ENCODE results near the gene TENM3. TPM values are rescaled to one million over a fixed set of nuclear protein-coding genes. Genes with fewer than 3 reads are reported as not detected.

Gene TENM3
- total RNA-seq, 2 experiments from 2014 or later, result not detected

GRCh38 chr4:182280436-182281111 is 37.4 kb downstream of the TENM3 start:
- TF ChIP-seq EZH2phosphoT487 (IDR thresholded peaks at IDR 0.05; ENCODE audit: borderline replicate concordance, low read depth, low read length), result no peak
- no peak for TF ChIP-seq CTCF (conservative IDR thresholded peaks at IDR 0.05; ENCODE audit: low read length)
- Histone ChIP-seq H3K4me2 (ENCODE audit: low read length) (no peak overlapping the region), H3K4me1 (ENCODE audit: insufficient read depth, low read length, poor library complexity, severe bottlenecking) (no peaks in the 10 kb centered on the region), H3K27ac (ENCODE audit: low read depth, low read length, poor library complexity, severe bottlenecking) (no peak overlapping the region), H3K9me3 (ENCODE audit: low read length) (no peaks in the 10 kb centered on the region), H3K79me2 (ENCODE audit: insufficient read depth, low read depth, low read length) (no peaks in the 10 kb centered on the region), H3K9me2 (ENCODE audit: insufficient read depth, low read length) (no peaks in the 10 kb centered on the region), H3K36me3 (ENCODE audit: insufficient read depth, low read length) (no peaks in the 10 kb centered on the region), H2AFZ (ENCODE audit: low read length) (no peak overlapping the region), H3K4me3 (ENCODE audit: low read depth, low read length, poor library complexity, severe bottlenecking) (no peak overlapping the region), H4K20me1 (ENCODE audit: insufficient read depth, low read length) (no peaks in the 10 kb centered on the region)
- intact Hi-C loops (cut with micrococcal nuclease; ENCODE audit: unreplicated experiment), result no loop called here
- BruUV-seq (replicated peaks), result no TSS peak
- ChIA-PET POLR2A (no interaction called here), CTCF (ENCODE audit: unreplicated experiment) (no interaction called here)
- DNase-seq (ENCODE audit: low spot score), result no peak

GRCh38 chr4:182286035-182286434 is 42.8 kb downstream of the TENM3 start:
- Histone ChIP-seq H3K4me3 (ENCODE audit: low read depth, low read length, poor library complexity, severe bottlenecking) (no peak overlapping the region), H3K9me2 (ENCODE audit: insufficient read depth, low read length) (no peaks in the 10 kb centered on the region), H3K4me2 (ENCODE audit: low read length) (no peak overlapping the region), H2AFZ (ENCODE audit: low read length) (no peak overlapping the region), H3K36me3 (ENCODE audit: insufficient read depth, low read length) (no peaks in the 10 kb centered on the region), H3K79me2 (ENCODE audit: insufficient read depth, low read depth, low read length) (no peaks in the 10 kb centered on the region), H3K27ac (ENCODE audit: low read depth, low read length, poor library complexity, severe bottlenecking) (no peak overlapping the region), H3K9me3 (ENCODE audit: low read length) (no peaks in the 10 kb centered on the region), H4K20me1 (ENCODE audit: insufficient read depth, low read length) (no peaks in the 10 kb centered on the region), H3K4me1 (ENCODE audit: insufficient read depth, low read length, poor library complexity, severe bottlenecking) (no peaks in the 10 kb centered on the region)
- DNase-seq (ENCODE audit: low spot score), result no peak
- intact Hi-C loops (cut with micrococcal nuclease; ENCODE audit: unreplicated experiment), result no loop called here
- TF ChIP-seq EZH2phosphoT487 (IDR thresholded peaks at IDR 0.05; ENCODE audit: borderline replicate concordance, low read depth, low read length), result no peak
- no peak for TF ChIP-seq CTCF (conservative IDR thresholded peaks at IDR 0.05; ENCODE audit: low read length)
- ChIA-PET CTCF (ENCODE audit: unreplicated experiment) (no interaction called here), POLR2A (no interaction called here)
- BruUV-seq (replicated peaks), result no TSS peak

- POLR2A ChIA-PET, result no interaction called here
- Histone ChIP-seq H3K4me1 (ENCODE audit: insufficient read depth, low read length, poor library complexity, severe bottlenecking) (no peaks in the 10 kb centered on the region), H3K9me3 (ENCODE audit: low read length) (no peaks in the 10 kb centered on the region), H3K4me3 (ENCODE audit: low read depth, low read length, poor library complexity, severe bottlenecking) (no peak overlapping the region), H3K36me3 (ENCODE audit: insufficient read depth, low read length) (no peaks in the 10 kb centered on the region), H2AFZ (ENCODE audit: low read length) (no peak overlapping the region), H3K9me2 (ENCODE audit: insufficient read depth, low read length) (no peaks in the 10 kb centered on the region), H3K79me2 (ENCODE audit: insufficient read depth, low read depth, low read length) (no peaks in the 10 kb centered on the region), H3K4me2 (ENCODE audit: low read length) (no peak overlapping the region), H3K27ac (ENCODE audit: low read depth, low read length, poor library complexity, severe bottlenecking) (no peak overlapping the region), H4K20me1 (ENCODE audit: insufficient read depth, low read length) (no peaks in the 10 kb centered on the region)
- no TSS peak for BruUV-seq (replicated peaks)
- no peak for DNase-seq (ENCODE audit: low spot score)
- CTCF ChIA-PET (ENCODE audit: unreplicated experiment), result no interaction called here
- intact Hi-C loops (cut with micrococcal nuclease; ENCODE audit: unreplicated experiment), result no loop called here
- TF ChIP-seq EZH2phosphoT487 (IDR thresholded peaks at IDR 0.05; ENCODE audit: borderline replicate concordance, low read depth, low read length), result no peak
Observed at GRCh38 chr4:182286931-182287330, 43.7 kb downstream of the TENM3 start.

All from OCI-LY7 (cell line).